GM12878 (cell line): ENCODE data around the gene LYVE1. TPM values are rescaled to one million over a fixed set of nuclear protein-coding genes. Genes with fewer than 3 reads are reported as not detected.

Experiments
- ATAC-seq: fragments of 200-7000 bp; cut with Tn5 transposase; 3 replicates; pipeline ENCODE4 v1.9.1; 2020; ENCODE audit warnings: mild to moderate bottlenecking, moderate library complexity
- BruUV-seq: library from RNA; stranded (reverse); fragments of 400-500 nt; replicated peaks from 2 replicates; lab custom pipeline; 2021; lab: Mats Ljungman, UMichigan
- CTCF ChIA-PET: fragments of 300-600 bp; sonication (Branson Sonifier 250); formaldehyde crosslinking; extraction: SDS; loops from one replicate; lab custom pipeline; 2021; ENCODE audit warnings: inconsistent platforms; lab: Yijun Ruan, JAX
- POLR2A ChIA-PET: fragments of 350-600 bp; formaldehyde crosslinking; extraction: SDS; loops from one replicate; lab custom pipeline; 2021; ENCODE audit warnings: inconsistent platforms; lab: Charles Lee
- RAD21 ChIA-PET: fragments of 300-600 bp; sonication (Branson Sonifier 250); formaldehyde crosslinking; loops from one replicate; lab custom pipeline; 2023; ENCODE audit warnings: antibody characterized with exemption; ENCODE audit not compliant: unreplicated experiment; lab: Charles Lee
- SMC1A ChIA-PET: fragments of 300-600 bp; sonication (Branson Sonifier 250); formaldehyde crosslinking; loops from one replicate; lab custom pipeline; 2023; ENCODE audit not compliant: unreplicated experiment, uncharacterized antibody; lab: Charles Lee
- DNase-seq: peaks from one replicate; pipeline ENCODE4 v3.0.0-alpha.2; 2011; ENCODE audit warnings: low read depth, low spot score
- FAIRE-seq: peaks from 3 replicates; lab custom pipeline; 2011; peaks lifted over from hg19 to GRCh38; lab: Jason Lieb, UNC
- H2AFZ ChIP-seq: 2 replicates; pipeline ENCODE4 v1.6.0; 2011; ENCODE audit warnings: low read depth, low read length, control low read depth; ENCODE audit not compliant: control insufficient read depth
- H3K27ac ChIP-seq: 2 replicates; pipeline ENCODE4 v1.5.1; 2011; ENCODE audit warnings: control low read depth; ENCODE audit not compliant: control insufficient read depth, insufficient read depth
- H3K27me3 ChIP-seq, 2 experiments: replicated peaks in 1 of 2; 2 replicates each; pipeline versions ENCODE4 v1.6.0 to v1.6.1; 2011; ENCODE audit warnings: low read length in 1 of 2; ENCODE audit not compliant: control insufficient read depth in 2 of 2, insufficient read depth in 2 of 2
- H3K36me3 ChIP-seq, 2 experiments: 2 replicates each; pipeline ENCODE4 v1.5.1; 2011; ENCODE audit warnings: low read length in 1 of 2; ENCODE audit not compliant: control insufficient read depth in 2 of 2, insufficient read depth in 2 of 2
- H3K4me1 ChIP-seq: 2 replicates; pipeline ENCODE4 v1.6.1; 2011; ENCODE audit warnings: mild to moderate bottlenecking, low read length, moderate library complexity, mixed read lengths; ENCODE audit not compliant: control insufficient read depth, insufficient read depth
- H3K4me2 ChIP-seq: 2 replicates; pipeline ENCODE4 v1.6.0; 2011; ENCODE audit warnings: control low read depth; ENCODE audit not compliant: control insufficient read depth, insufficient read depth
- H3K4me3 ChIP-seq: fragments of 200-600 bp; sonication (generic); 2 replicates; pipeline ENCODE4 v1.5.1; 2016
- H3K79me2 ChIP-seq: 2 replicates; pipeline ENCODE4 v1.6.0; 2011; ENCODE audit warnings: low read length; ENCODE audit not compliant: control insufficient read depth, insufficient read depth
- H3K9ac ChIP-seq: 2 replicates; pipeline ENCODE4 v1.8.0; 2011; ENCODE audit warnings: low read length, control low read depth, mixed read lengths; ENCODE audit not compliant: control insufficient read depth, insufficient read depth
- H3K9me3 ChIP-seq: replicated peaks from 3 replicates; pipeline ENCODE4 v1.5.1; 2011; ENCODE audit warnings: mild to moderate bottlenecking, low read length; ENCODE audit not compliant: control insufficient read depth, insufficient read depth
- H4K20me1 ChIP-seq: 2 replicates; pipeline ENCODE4 v1.6.0; 2011; ENCODE audit not compliant: control insufficient read depth, insufficient read depth
- ATF3 ChIP-seq: IDR thresholded peaks from 2 replicates; pipeline ENCODE4 v1.6.1; 2011; ENCODE audit warnings: low read depth, mild to moderate bottlenecking, low read length, moderate library complexity, borderline replicate concordance; ENCODE audit errors: extremely low read depth
- CTCF ChIP-seq, 3 experiments: IDR thresholded peaks in 2 of 3; conservative IDR thresholded peaks in 1 of 3; 2 replicates each; pipeline ENCODE4 v1.5.1; 2011; ENCODE audit warnings: low read depth in 3 of 3, low read length in 3 of 3, mild to moderate bottlenecking in 3 of 3, control low read depth in 2 of 3, moderate library complexity in 2 of 3, inconsistent platforms in 1 of 3, mixed read lengths in 1 of 3; ENCODE audit not compliant: control insufficient read depth in 2 of 3, insufficient read depth in 1 of 3; ENCODE audit errors: extremely low read depth in 1 of 3
- GABPA ChIP-seq: IDR thresholded peaks from 2 replicates; pipeline ENCODE4 v1.6.1; 2014; ENCODE audit warnings: antibody characterized with exemption, low read depth, mild to moderate bottlenecking, inconsistent platforms
- POLR2AphosphoS2 ChIP-seq: IDR thresholded peaks from 2 replicates; pipeline ENCODE4 v1.6.1; 2011; ENCODE audit warnings: low read depth, mild to moderate bottlenecking, low read length, improper control_type of control experiment, moderate library complexity
- SMAD5 ChIP-seq: IDR thresholded peaks from 2 replicates; pipeline ENCODE4 v1.6.1; 2016; ENCODE audit warnings: antibody characterized with exemption, low read depth
- ZZZ3 ChIP-seq: IDR thresholded peaks from 2 replicates; pipeline ENCODE4 v1.6.1; 2011; ENCODE audit warnings: low read depth; ENCODE audit not compliant: control insufficient read depth, insufficient read length
- WGBS: methylation state at CpG from one replicate; pipeline ENCODE4 v1.1.6; 2016; ENCODE audit warnings: low lambda C conversion rate; ENCODE audit not compliant: insufficient replicate concordance, insufficient coverage; ENCODE audit errors: missing lambda C conversion rate; 5-methylcytosine and 5-hydroxymethylcytosine counted together
- in situ Hi-C: fragments of 300-500 bp; cut with MboI; formaldehyde crosslinking; loops from 9 replicates; pipeline ENCODE4 v1.14.3; 2018; ENCODE audit warnings: mixed read lengths
- intact Hi-C: fragments of 100-400 bp; cut with micrococcal nuclease; formaldehyde crosslinking; loops from one replicate; pipeline ENCODE4 v1.14.2; 2022; ENCODE audit not compliant: unreplicated experiment
- polyA plus RNA-seq, 11 experiments: library from polyadenylated mRNA; depleted of rRNA in 4 of 11; unstranded in 6 of 11; stranded (reverse) in 5 of 11; fragments of >200 nt; fragmentation: Nextera tagmentation in 4 of 11; fragmentation: Illumina TruSeq in 1 of 11; extraction: Ambion mirVana in 4 of 11; extraction: Trizol in 1 of 11; gene quantifications; 1 replicate in 1 of 11; 2 replicates in 10 of 11; pipeline versions ENCODE4 v1.2.1 to v1.2.3, GENCODE V29; 2011 to 2016; ENCODE audit warnings: inconsistent platforms in 2 of 11, missing spikeins in 2 of 11, low read depth in 1 of 11
- total RNA-seq, 4 experiments: library from RNA; depleted of rRNA in 3 of 4; stranded (reverse); fragments of >200 nt in 3 of 4; fragmentation: Illumina TruSeq in 1 of 4; extraction: Trizol in 1 of 4; gene quantifications; 2 replicates each; pipeline versions ENCODE4 v1.2.1 to v1.2.3, GENCODE V29; 2013 to 2021

Gene LYVE1
- total and polyA plus RNA-seq, 10 of the 15 experiments (the other 5 are each of a cell fraction or from before 2014, with no cell fraction given), result 0.15 TPM; not detected in 9

GRCh38 chr11:10603721-10604297, 35.3 kb upstream of the LYVE1 start:
- H3K4me2 ChIP-seq, result no peak overlapping the region

More at GRCh38 chr11:10603721-10604297, 35.3 kb upstream of the LYVE1 start:
- SMC1A ChIA-PET, result interaction anchor here (0.7 kb wide), 1 partner anchor 9 kb away, joined by 3 read pairs; no protein-coding TSS in a partner anchor
- H3K9me3 ChIP-seq, result no peaks in the 10 kb centered on the region
- RAD21 ChIA-PET, result no interaction called here
- peaks cover 0 to 3% of the 10 kb centered on the region in 2 experiments; a peak in 2 of 4 replicates for H3K27me3 ChIP-seq
- intact Hi-C loops (no loop called here), in situ Hi-C loops (no loop called here)
- BruUV-seq, result no TSS peak
- no peak overlapping the region for H3K27ac ChIP-seq
- peaks cover 11% of the 10 kb centered on the region for H3K4me1 ChIP-seq
- FAIRE-seq (no peak), DNase-seq (no peak), ATAC-seq (no peak)
- H4K20me1 ChIP-seq, result no peaks in the 10 kb centered on the region
- H3K36me3 ChIP-seq, result no peaks in the 10 kb centered on the region
- POLR2A ChIA-PET, result no interaction called here
- no peak overlapping the region for H2AFZ ChIP-seq
- TF ChIP-seq ZZZ3, result no peak
- no peak for TF ChIP-seq ATF3
- TF ChIP-seq CTCF (IDR thresholded peaks at IDR 0.05 in 2 of 3, conservative IDR thresholded peaks at IDR 0.05 in 1 of 3; ENCODE audit: control insufficient read depth in 2 of 3, extremely low read depth in 1 of 3, insufficient read depth in 1 of 3, low read depth in 3 of 3, low read length in 3 of 3), result no peak
- no peak for TF ChIP-seq SMAD5
- TF ChIP-seq POLR2AphosphoS2, result no peak
- no peak for TF ChIP-seq GABPA
- H3K79me2 ChIP-seq, result no peaks in the 10 kb centered on the region
- CTCF ChIA-PET, result interaction anchor here (1.8 kb wide), 1 partner anchor 51 kb away, joined by 5 read pairs; no protein-coding TSS in a partner anchor
- H3K4me3 ChIP-seq, result no peak overlapping the region
- 41% methylated on average over 5 of the region's 5 CpGs for WGBS
- no peak overlapping the region for H3K9ac ChIP-seq
